DND-41 (cell line): ENCODE measurements around the gene CACNG3.
"Not testable (repeated sequence)": the region's sequence is repeated elsewhere in the genome, so short reads cannot be mapped to it uniquely, and the experiment has no call there.

Experiments
- ATAC-seq: fragments of 200-7000 bp; cut with Tn5 transposase; 3 replicates; pipeline ENCODE4 v1.9.1; 2021; ENCODE audit warnings: low read depth; ENCODE audit not compliant: insufficient read depth
- DNase-seq: peaks from one replicate; pipeline ENCODE4 v3.0.0-alpha.2; 2020
- H2AFZ ChIP-seq: 2 replicates; pipeline ENCODE4 v1.6.0; 2012; ENCODE audit warnings: low read depth, low read length
- H3K27ac ChIP-seq: 2 replicates; pipeline ENCODE4 v1.5.1; 2012; ENCODE audit warnings: low read length, inconsistent platforms
- H3K27me3 ChIP-seq: fragments of 200-600 bp; sonication (generic); 2 replicates; pipeline ENCODE4 v1.6.0; 2012; ENCODE audit warnings: low read length, mild to moderate bottlenecking, inconsistent platforms; ENCODE audit not compliant: insufficient read depth, poor library complexity
- H3K36me3 ChIP-seq: 2 replicates; pipeline ENCODE4 v1.5.1; 2012; ENCODE audit warnings: low read length, inconsistent platforms; ENCODE audit not compliant: insufficient read depth
- H3K4me1 ChIP-seq: 2 replicates; pipeline ENCODE4 v1.5.1; 2012; ENCODE audit warnings: mild to moderate bottlenecking, low read length; ENCODE audit not compliant: insufficient read depth
- H3K4me2 ChIP-seq: 2 replicates; pipeline ENCODE4 v1.6.0; 2012; ENCODE audit warnings: mild to moderate bottlenecking, moderate library complexity, low read length, inconsistent platforms; ENCODE audit not compliant: insufficient read depth
- H3K4me3 ChIP-seq, 2 experiments: fragments of 200-600 bp in 1 of 2; shearing (Covaris generic) in 1 of 2; 2 replicates each; pipeline ENCODE4 v1.5.1; 2012 to 2016; ENCODE audit warnings: inconsistent platforms in 2 of 2, low read length in 2 of 2, mild to moderate bottlenecking in 2 of 2, low read depth in 1 of 2, moderate library complexity in 1 of 2
- H3K79me2 ChIP-seq: 2 replicates; pipeline ENCODE4 v1.6.0; 2012; ENCODE audit warnings: low read length, inconsistent platforms; ENCODE audit not compliant: insufficient read depth
- H3K9ac ChIP-seq: 2 replicates; pipeline ENCODE4 v1.6.0; 2012; ENCODE audit warnings: low read depth, mild to moderate bottlenecking, inconsistent platforms, low read length, moderate library complexity
- H3K9me3 ChIP-seq: 2 replicates; pipeline ENCODE4 v1.5.1; 2012; ENCODE audit warnings: low read length, moderate library complexity, mild to moderate bottlenecking, inconsistent platforms; ENCODE audit not compliant: insufficient read depth, severe bottlenecking
- H4K20me1 ChIP-seq: 2 replicates; pipeline ENCODE4 v1.6.0; 2012; ENCODE audit warnings: low read length; ENCODE audit not compliant: insufficient read depth
- CTCF ChIP-seq: IDR thresholded peaks from 2 replicates; pipeline ENCODE4 v1.5.1; 2012; ENCODE audit warnings: borderline replicate concordance, low read length, moderate library complexity, mild to moderate bottlenecking; ENCODE audit not compliant: poor library complexity, severe bottlenecking; ENCODE audit errors: extremely low read depth
- EZH2 ChIP-seq: IDR thresholded peaks from 3 replicates; pipeline ENCODE4 v1.6.1; 2012; ENCODE audit warnings: borderline replicate concordance, low read depth, mild to moderate bottlenecking, moderate library complexity, low read length, inconsistent platforms; ENCODE audit not compliant: severe bottlenecking

Gene CACNG3

GRCh38 chr16:24298548-24299167 is 42.5 kb downstream of the CACNG3 start:
- no peak for DNase-seq
- TF ChIP-seq CTCF (no peak), EZH2 (no peak)
- ATAC-seq, result no peak

GRCh38 chr16:24300750-24301149 is 44.6 kb downstream of the CACNG3 start:
- H3K79me2 ChIP-seq, H3K4me2 ChIP-seq, H3K4me1 ChIP-seq, ATAC-seq, H3K27me3 ChIP-seq, H2AFZ ChIP-seq, H3K36me3 ChIP-seq, H3K9me3 ChIP-seq, H3K4me3 ChIP-seq, H3K27ac ChIP-seq, H4K20me1 ChIP-seq, DNase-seq, H3K9ac ChIP-seq: not testable (repeated sequence)

More at GRCh38 chr16:24298548-24299167, 42.5 kb downstream of the CACNG3 start:
- no peak overlapping the region for H3K27ac ChIP-seq
- no peak overlapping the region for H2AFZ ChIP-seq
- H3K4me3 ChIP-seq, result no peak overlapping the region
- no peaks in the 10 kb centered on the region for H3K4me1 ChIP-seq
- no peaks in the 10 kb centered on the region for H3K36me3 ChIP-seq
- no peaks in the 10 kb centered on the region for H4K20me1 ChIP-seq
- no peak overlapping the region for H3K9ac ChIP-seq
- no peak overlapping the region for H3K4me2 ChIP-seq
- H3K79me2 ChIP-seq, result no peaks in the 10 kb centered on the region
- H3K27me3 ChIP-seq, result peaks cover 10% of the 10 kb centered on the region
- no peaks in the 10 kb centered on the region for H3K9me3 ChIP-seq

GRCh38 chr16:24302636-24303035 is 46.5 kb downstream of the CACNG3 start:
- no peaks in the 10 kb centered on the region for H3K36me3 ChIP-seq
- H2AFZ ChIP-seq, result no peak overlapping the region
- ATAC-seq, result no peak
- H3K4me2 ChIP-seq, result no peak overlapping the region
- no peak overlapping the region for H3K27ac ChIP-seq
- no peak for TF ChIP-seq EZH2
- TF ChIP-seq CTCF, result no peak
- no peaks in the 10 kb centered on the region for H3K4me1 ChIP-seq
- H3K9ac ChIP-seq, result no peak overlapping the region
- H4K20me1 ChIP-seq, result no peaks in the 10 kb centered on the region
- H3K27me3 ChIP-seq, result peaks cover 3% of the 10 kb centered on the region
- H3K9me3 ChIP-seq, result no peaks in the 10 kb centered on the region
- H3K79me2 ChIP-seq, result no peaks in the 10 kb centered on the region
- DNase-seq, result no peak
- no peak overlapping the region for H3K4me3 ChIP-seq

- no peaks in the 10 kb centered on the region for H4K20me1 ChIP-seq
- ATAC-seq, result no peak
- no peak overlapping the region for H3K4me2 ChIP-seq
These were observed 52.1 kb downstream of the CACNG3 start for GRCh38 chr16:24308200-24308599.

More at GRCh38 chr16:24308200-24308599, 52.1 kb downstream of the CACNG3 start:
- Histone ChIP-seq H3K27ac (no peak overlapping the region), H3K36me3 (no peaks in the 10 kb centered on the region), H3K27me3 (peaks cover 4% of the 10 kb centered on the region), H3K79me2 (no peaks in the 10 kb centered on the region), H3K9ac (no peak overlapping the region), H3K4me1 (no peaks in the 10 kb centered on the region), H3K9me3 (no peaks in the 10 kb centered on the region), H2AFZ (no peak overlapping the region), H3K4me3 (no peak overlapping the region)
- DNase-seq, result no peak
- TF ChIP-seq EZH2 (no peak), CTCF (no peak)
